DOHH2 (cell line): ENCODE measurements around the gene HIVEP1.

Experiments
- H3F3A ChIP-seq: fragments of 200-600 bp; sonication (generic), shearing (Covaris generic); 2 replicates; pipeline ENCODE4 v1.6.0; 2016; ENCODE audit warnings: antibody characterized with exemption, mild to moderate bottlenecking; ENCODE audit not compliant: control insufficient read depth, insufficient read depth
- H3K27ac ChIP-seq: fragments of 200-600 bp; sonication (generic); 2 replicates; pipeline ENCODE4 v1.5.1; 2014; ENCODE audit warnings: low read depth, mild to moderate bottlenecking, low read length, moderate library complexity
- H3K27me3 ChIP-seq: fragments of 200-600 bp; sonication (generic); 2 replicates; pipeline ENCODE4 v1.6.1; 2014; ENCODE audit warnings: mild to moderate bottlenecking, low read length, mixed read lengths; ENCODE audit not compliant: control insufficient read depth
- H3K36me3 ChIP-seq: fragments of 200-600 bp; sonication (generic); 2 replicates; pipeline ENCODE4 v1.6.1; 2014; ENCODE audit warnings: mild to moderate bottlenecking, low read length, moderate library complexity, mixed read lengths; ENCODE audit not compliant: control insufficient read depth
- H3K4me1 ChIP-seq: fragments of 200-600 bp; sonication (generic); 2 replicates; pipeline ENCODE4 v1.6.1; 2014; ENCODE audit warnings: mild to moderate bottlenecking, low read length, mixed read lengths; ENCODE audit not compliant: control insufficient read depth
- H3K4me2 ChIP-seq: fragments of 200-600 bp; sonication (generic); 2 replicates; pipeline ENCODE4 v1.6.0; 2014; ENCODE audit warnings: mild to moderate bottlenecking, low read length, moderate library complexity
- H3K4me3 ChIP-seq: fragments of 200-600 bp; sonication (generic); 2 replicates; pipeline ENCODE4 v1.5.1; 2014; ENCODE audit warnings: mild to moderate bottlenecking, low read length, mixed read lengths
- H3K79me2 ChIP-seq: fragments of 200-600 bp; sonication (generic); 2 replicates; pipeline ENCODE4 v1.6.1; 2014; ENCODE audit warnings: mild to moderate bottlenecking, low read length, mixed read lengths; ENCODE audit not compliant: control insufficient read depth
- H3K9me2 ChIP-seq: fragments of 200-600 bp; sonication (generic); replicated peaks from 2 replicates; pipeline ENCODE4 v1.6.1; 2014; ENCODE audit warnings: mild to moderate bottlenecking, low read length, mixed read lengths; ENCODE audit not compliant: control insufficient read depth
- H3K9me3 ChIP-seq: fragments of 200-600 bp; sonication (generic); 2 replicates; pipeline ENCODE4 v1.6.1; 2014; ENCODE audit warnings: antibody characterized with exemption, low read length, mixed read lengths; ENCODE audit not compliant: control insufficient read depth, insufficient read depth
- H4K20me1 ChIP-seq: fragments of 200-600 bp; sonication (generic); 2 replicates; pipeline ENCODE4 v1.6.0; 2014; ENCODE audit warnings: low read depth, mild to moderate bottlenecking, antibody characterized with exemption, low read length, moderate library complexity; ENCODE audit not compliant: control insufficient read depth, insufficient read depth
- CTCF ChIP-seq: fragments of 200-600 bp; sonication (generic); IDR thresholded peaks from one replicate; pipeline ENCODE4 v1.5.1; 2014; ENCODE audit warnings: antibody characterized with exemption, mild to moderate bottlenecking, low read depth, low read length; ENCODE audit not compliant: poor library complexity, severe bottlenecking
- EZH2phosphoT487 ChIP-seq: fragments of 200-600 bp; sonication (generic); IDR thresholded peaks from 2 replicates; pipeline ENCODE4 v1.6.1; 2017; ENCODE audit warnings: borderline replicate concordance, mild to moderate bottlenecking, antibody characterized with exemption, low read length, moderate library complexity, mixed read lengths

Gene HIVEP1

GRCh38 chr6:12148317-12148801, 136.2 kb downstream of the HIVEP1 start:
- Histone ChIP-seq H3K4me1 (peaks cover 9% of the 10 kb centered on the region), H3K27ac (no peak overlapping the region), H3K79me2 (no peaks in the 10 kb centered on the region), H3F3A (no peaks in the 10 kb centered on the region), H3K4me2 (no peak overlapping the region), H3K27me3 (no peaks in the 10 kb centered on the region), H3K4me3 (no peak overlapping the region), H3K36me3 (no peaks in the 10 kb centered on the region), H3K9me2 (no peaks in the 10 kb centered on the region), H3K9me3 (no peaks in the 10 kb centered on the region), H4K20me1 (no peaks in the 10 kb centered on the region)
- no peak for TF ChIP-seq CTCF
- TF ChIP-seq EZH2phosphoT487 = no peak

GRCh38 chr6:12148841-12149240, 136.7 kb downstream of the HIVEP1 start:
- no peaks in the 10 kb centered on the region for H3K9me3 ChIP-seq
- H3K4me2 ChIP-seq = no peak overlapping the region
- no peaks in the 10 kb centered on the region for H4K20me1 ChIP-seq
- no peaks in the 10 kb centered on the region for H3K79me2 ChIP-seq
- H3K27ac ChIP-seq = no peak overlapping the region
- no peaks in the 10 kb centered on the region for H3K27me3 ChIP-seq
- TF ChIP-seq EZH2phosphoT487 (no peak), CTCF (no peak)
- no peaks in the 10 kb centered on the region for H3F3A ChIP-seq
- H3K9me2 ChIP-seq = no peaks in the 10 kb centered on the region
- no peaks in the 10 kb centered on the region for H3K36me3 ChIP-seq
- no peak overlapping the region for H3K4me3 ChIP-seq
- H3K4me1 ChIP-seq = peaks cover 9% of the 10 kb centered on the region

- Histone ChIP-seq H3K9me3 (no peaks in the 10 kb centered on the region), H3K4me1 (peaks cover 9% of the 10 kb centered on the region), H3K4me2 (no peak overlapping the region), H3K27ac (no peak overlapping the region), H3K9me2 (no peaks in the 10 kb centered on the region), H3K36me3 (no peaks in the 10 kb centered on the region), H3K79me2 (no peaks in the 10 kb centered on the region), H3K4me3 (no peak overlapping the region), H3K27me3 (no peaks in the 10 kb centered on the region), H4K20me1 (no peaks in the 10 kb centered on the region), H3F3A (no peaks in the 10 kb centered on the region)
- TF ChIP-seq EZH2phosphoT487 (no peak), CTCF (no peak)
Observed at GRCh38 chr6:12149944-12150510, 137.9 kb downstream of the HIVEP1 start.
